HG02840 (cell line): ENCODE results near the gene GGA2.
"Not testable (repeated sequence)": the region's sequence is repeated elsewhere in the genome, so short reads cannot be mapped to it uniquely, and the experiment has no call there.

Source experiments
- ATAC-seq: cut with Tn5 transposase; IDR thresholded peaks from one replicate; pipeline ENCODE4 v1.9.1; 2021; ENCODE audit warnings: mild to moderate bottlenecking, moderate library complexity, moderate number of reproducible peaks; ENCODE audit not compliant: unreplicated experiment, low FRiP score

The GGA2 gene

GRCh38 chr16:23524886-23525285 is 14.6 kb upstream of the GGA2 start:
- no peak for ATAC-seq

- ATAC-seq: no peak
Observed at GRCh38 chr16:23523876-23524385, 13.6 kb upstream of the GGA2 start.

GRCh38 chr16:23523321-23523720 is 13.0 kb upstream of the GGA2 start:
- no peak for ATAC-seq

GRCh38 chr16:23521965-23522364 is 11.7 kb upstream of the GGA2 start:
- ATAC-seq: no peak

- no peak for ATAC-seq
Observed at GRCh38 chr16:23521037-23521743, 10.9 kb upstream of the GGA2 start.

GRCh38 chr16:23520500-23520899 is 10.2 kb upstream of the GGA2 start:
- ATAC-seq: no peak

- no peak for ATAC-seq
Observed at GRCh38 chr16:23519282-23519681, 9.0 kb upstream of the GGA2 start.

GRCh38 chr16:23518435-23518891 is 8.2 kb upstream of the GGA2 start:
- no peak for ATAC-seq

- no peak for ATAC-seq
Observed at GRCh38 chr16:23516366-23517137, 6.3 kb upstream of the GGA2 start.

- ATAC-seq: no peak
Observed at GRCh38 chr16:23515881-23516280, 5.6 kb upstream of the GGA2 start.

GRCh38 chr16:23514381-23515152 is 4.3 kb upstream of the GGA2 start:
- no peak for ATAC-seq

GRCh38 chr16:23512168-23512695 is 1.9 kb upstream of the GGA2 start:
- ATAC-seq: no peak

GRCh38 chr16:23511731-23512130 is 1.4 kb upstream of the GGA2 start:
- no peak for ATAC-seq

- ATAC-seq: not testable (repeated sequence)
Observed at GRCh38 chr16:23510915-23511270, 599 bp upstream of the GGA2 start.

GRCh38 chr16:23509782-23510163 is 521 bp downstream of the GGA2 start:
- ATAC-seq: no peak

GRCh38 chr16:23509441-23509754 is 896 bp downstream of the GGA2 start:
- no peak for ATAC-seq

- ATAC-seq: no peak
Observed at GRCh38 chr16:23508589-23509440, 1.5 kb downstream of the GGA2 start.

- ATAC-seq: no peak
Observed at GRCh38 chr16:23506606-23506994, 3.7 kb downstream of the GGA2 start.

GRCh38 chr16:23505671-23506605 is 4.4 kb downstream of the GGA2 start:
- ATAC-seq: no peak
